Measurements from ENCODE around the gene COX6A2. TPM values are rescaled to one million over a fixed set of nuclear protein-coding genes. Genes with fewer than 3 reads are reported as not detected.

COX6A2 gene
- polyA plus RNA-seq, 1 donor from 2014 or later, result not detected

GRCh38 chr16:31458073-31458843 lies 30.1 kb upstream of the COX6A2 start:
- Histone ChIP-seq H3K27me3 (ENCODE audit: insufficient read depth, low read depth, low read length) (no peaks in the 10 kb centered on the region), H3K36me3 (ENCODE audit: insufficient read depth, low read length) (no peaks in the 10 kb centered on the region), H2AFZ (ENCODE audit: low read depth, low read length) (peak overlapping the region; percentile 93), H3K79me2 (replicated peaks; ENCODE audit: insufficient read depth, low read length) (peaks cover 22% of the 10 kb centered on the region), H4K20me1 (ENCODE audit: insufficient read depth) (no peaks in the 10 kb centered on the region), H3K9ac (ENCODE audit: low read length) (peak overlapping the region; percentile 98), H3K4me2 (ENCODE audit: low read length) (peak overlapping the region; percentile 92), H3F3A (ENCODE audit: insufficient read depth, low read length, poor library complexity, severe bottlenecking) (peaks cover 8% of the 10 kb centered on the region), H3K27ac (ENCODE audit: low read length) (peak overlapping the region; percentile 98), H3K9me2 (ENCODE audit: insufficient read depth, low read length) (no peaks in the 10 kb centered on the region), H3K4me3 (ENCODE audit: low read length) (peak overlapping the region; percentile 99), H3K9me3 (ENCODE audit: low read length) (no peaks in the 10 kb centered on the region)
- TF ChIP-seq MXI1 (conservative IDR thresholded peaks at IDR 0.05; ENCODE audit: poor library complexity, severe bottlenecking) (no peak), POLR2AphosphoS5 (IDR thresholded peaks at IDR 0.05) (no peak)
- TF ChIP-seq, protein P1, sequence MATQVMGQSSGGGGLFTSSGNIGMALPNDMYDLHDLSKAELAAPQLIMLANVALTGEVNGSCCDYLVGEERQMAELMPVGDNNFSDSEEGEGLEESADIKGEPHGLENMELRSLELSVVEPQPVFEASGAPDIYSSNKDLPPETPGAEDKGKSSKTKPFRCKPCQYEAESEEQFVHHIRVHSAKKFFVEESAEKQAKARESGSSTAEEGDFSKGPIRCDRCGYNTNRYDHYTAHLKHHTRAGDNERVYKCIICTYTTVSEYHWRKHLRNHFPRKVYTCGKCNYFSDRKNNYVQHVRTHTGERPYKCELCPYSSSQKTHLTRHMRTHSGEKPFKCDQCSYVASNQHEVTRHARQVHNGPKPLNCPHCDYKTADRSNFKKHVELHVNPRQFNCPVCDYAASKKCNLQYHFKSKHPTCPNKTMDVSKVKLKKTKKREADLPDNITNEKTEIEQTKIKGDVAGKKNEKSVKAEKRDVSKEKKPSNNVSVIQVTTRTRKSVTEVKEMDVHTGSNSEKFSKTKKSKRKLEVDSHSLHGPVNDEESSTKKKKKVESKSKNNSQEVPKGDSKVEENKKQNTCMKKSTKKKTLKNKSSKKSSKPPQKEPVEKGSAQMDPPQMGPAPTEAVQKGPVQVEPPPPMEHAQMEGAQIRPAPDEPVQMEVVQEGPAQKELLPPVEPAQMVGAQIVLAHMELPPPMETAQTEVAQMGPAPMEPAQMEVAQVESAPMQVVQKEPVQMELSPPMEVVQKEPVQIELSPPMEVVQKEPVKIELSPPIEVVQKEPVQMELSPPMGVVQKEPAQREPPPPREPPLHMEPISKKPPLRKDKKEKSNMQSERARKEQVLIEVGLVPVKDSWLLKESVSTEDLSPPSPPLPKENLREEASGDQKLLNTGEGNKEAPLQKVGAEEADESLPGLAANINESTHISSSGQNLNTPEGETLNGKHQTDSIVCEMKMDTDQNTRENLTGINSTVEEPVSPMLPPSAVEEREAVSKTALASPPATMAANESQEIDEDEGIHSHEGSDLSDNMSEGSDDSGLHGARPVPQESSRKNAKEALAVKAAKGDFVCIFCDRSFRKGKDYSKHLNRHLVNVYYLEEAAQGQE (IDR thresholded peaks at IDR 0.05; ENCODE audit: borderline replicate concordance), result no peak

- H2AFZ ChIP-seq (ENCODE audit: low read depth, low read length), result no peak overlapping the region
Observed at GRCh38 chr16:31456988-31457360, 28.8 kb upstream of the COX6A2 start.

More at GRCh38 chr16:31456988-31457360, 28.8 kb upstream of the COX6A2 start:
- peaks cover 22% of the 10 kb centered on the region for H3K79me2 ChIP-seq (replicated peaks; ENCODE audit: insufficient read depth, low read length)
- H3K4me2 ChIP-seq (ENCODE audit: low read length), result no peak overlapping the region
- no peaks in the 10 kb centered on the region for H3K36me3 ChIP-seq (ENCODE audit: insufficient read depth, low read length)
- H3K9ac ChIP-seq (ENCODE audit: low read length), result no peak overlapping the region
- peaks cover 8% of the 10 kb centered on the region for H3F3A ChIP-seq (ENCODE audit: insufficient read depth, low read length, poor library complexity, severe bottlenecking)
- H3K9me2 ChIP-seq (ENCODE audit: insufficient read depth, low read length), result no peaks in the 10 kb centered on the region
- no peaks in the 10 kb centered on the region for H3K27me3 ChIP-seq (ENCODE audit: insufficient read depth, low read depth, low read length)
- no peaks in the 10 kb centered on the region for H4K20me1 ChIP-seq (ENCODE audit: insufficient read depth)
- TF ChIP-seq EZH2 (IDR thresholded peaks at IDR 0.05; ENCODE audit: borderline replicate concordance, insufficient read depth, low read length, poor library complexity, severe bottlenecking) (no peak), POLR2AphosphoS5 (IDR thresholded peaks at IDR 0.05) (no peak), CTCF (IDR thresholded peaks at IDR 0.05; ENCODE audit: poor library complexity, severe bottlenecking) (no peak), TAF1 (IDR thresholded peaks at IDR 0.05; ENCODE audit: low read depth) (no peak), RAD21 (conservative IDR thresholded peaks at IDR 0.05) (no peak)
- peak overlapping the region; percentile 99 for H3K4me3 ChIP-seq (ENCODE audit: low read length)
- no peak overlapping the region for H3K27ac ChIP-seq (ENCODE audit: low read length)
- H3K9me3 ChIP-seq (ENCODE audit: low read length), result no peaks in the 10 kb centered on the region

All from neural cell (in vitro differentiated cells).